ENCODE measurements around the gene MIF4GD.
A peak's percentile ranks its signal among the peaks of the same experiment; 100 is the strongest.
"Not testable (repeated sequence)": the region's sequence is repeated elsewhere in the genome, so short reads cannot be mapped to it uniquely, and the experiment has no call there.

MIF4GD gene

DNA sequence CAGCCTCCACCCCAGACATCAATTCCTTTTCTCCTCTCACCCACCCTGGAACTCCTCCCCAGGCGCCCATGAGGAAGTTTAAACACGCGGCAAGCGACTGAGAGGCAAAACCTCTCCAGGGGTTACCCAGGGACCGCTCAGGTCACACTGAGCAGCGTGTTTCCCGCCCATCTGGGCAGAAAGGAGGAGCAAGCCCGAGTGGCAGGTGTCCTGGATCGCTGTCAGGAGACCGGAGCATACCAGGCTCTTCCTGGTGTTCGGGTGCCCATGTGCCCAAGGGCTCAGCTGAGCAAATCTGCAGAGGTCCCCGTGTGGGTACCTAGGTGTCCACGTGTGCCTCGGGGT, 17.7 kb upstream of the MIF4GD start:
- POLR2A ChIA-PET, result interaction anchor here (0.5 to 3.8 kb wide), 40 partner anchors 8 to 416 kb away, joined by 3 to 82 read pairs (median 5); partner anchors contain the start of genes ARMC7, FDXR, GGA3 and GRB2

DNA sequence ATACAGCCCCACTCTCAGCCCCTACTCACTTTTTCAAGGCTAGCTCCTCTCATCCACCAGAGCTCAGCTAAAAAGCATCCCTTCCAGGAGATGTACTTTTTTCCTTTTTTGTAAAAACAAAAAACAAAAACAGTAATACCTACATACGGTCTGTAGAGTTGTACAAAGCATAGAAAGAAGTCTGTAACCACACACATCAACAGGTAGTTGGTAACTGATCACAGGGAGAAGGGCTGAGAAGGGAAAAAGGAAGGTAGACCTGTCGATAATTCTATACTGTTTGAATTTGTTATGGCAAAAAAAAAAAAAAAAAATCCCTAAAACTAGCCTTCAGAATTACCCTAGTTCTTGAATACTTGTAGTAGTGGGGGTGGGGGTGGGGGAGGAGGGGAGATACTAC, 17.3 kb upstream of the MIF4GD start:
- ChIA-PET POLR2A (interaction anchor here (1.1 to 3.8 kb wide), 19 partner anchors 8 to 237 kb away, joined by 3 to 82 read pairs (median 5); partner anchors contain the start of genes GGA3, GRB2, LLGL2 and MIF4GD), CTCF (interaction anchor here (0.6 to 2.9 kb wide), 3 partner anchors 17 to 139 kb away, joined by 3 to 28 read pairs (median 5); partner anchors contain the start of gene MIF4GD)
- no peak for DNase-seq (ENCODE audit: extremely low spot score)
- TF ChIP-seq ARNT (IDR thresholded peaks at IDR 0.05), result no peak

More for the DNA sequence above, 17.7 kb upstream of the MIF4GD start:
- CTCF ChIA-PET, result interaction anchor here (0.6 to 2.9 kb wide), 13 partner anchors 15 to 1670 kb away, joined by 3 to 28 read pairs (median 4); partner anchors contain the start of gene MIF4GD
- peak; percentile 52 for DNase-seq (ENCODE audit: extremely low spot score)
- TF ChIP-seq LEF1 (IDR thresholded peaks at IDR 0.05; ENCODE audit: borderline replicate concordance) (no peak), ELF4 (IDR thresholded peaks at IDR 0.05) (no peak), NFRKB (IDR thresholded peaks at IDR 0.05) (no peak), ZNF384 (IDR thresholded peaks at IDR 0.05) (no peak), CTBP1 (IDR thresholded peaks at IDR 0.05; ENCODE audit: borderline replicate concordance) (no peak)

DNA sequence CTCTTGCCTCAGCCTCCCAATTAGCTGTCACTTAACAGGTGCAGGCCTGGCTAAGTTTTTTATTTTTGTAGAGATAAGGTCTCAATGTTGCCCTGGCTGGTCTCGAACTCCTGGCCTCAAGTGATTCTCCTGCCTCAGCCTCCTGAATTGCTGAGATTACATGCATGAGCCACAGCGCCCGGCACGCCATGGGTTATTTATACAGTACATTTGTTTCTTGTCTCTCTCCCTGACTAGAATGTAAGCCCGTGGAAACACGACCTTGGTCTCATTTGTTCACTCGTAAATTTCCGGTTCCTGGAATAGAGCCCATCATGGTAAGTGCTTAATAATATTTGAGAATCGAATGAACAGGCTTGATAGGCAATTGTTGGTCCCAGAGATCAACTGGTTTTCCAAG, 16.2 kb upstream of the MIF4GD start:
- ChIA-PET POLR2A (interaction anchor here (1.4 kb wide), 1 partner anchor 16 kb away, joined by 9 read pairs; the partner anchor contains the start of gene MIF4GD), CTCF (no interaction called here)
- no peak for TF ChIP-seq SUZ12 (IDR thresholded peaks at IDR 0.05)
- no peak for TF ChIP-seq CTBP1 (IDR thresholded peaks at IDR 0.05; ENCODE audit: borderline replicate concordance)
- TF ChIP-seq, protein P1, sequence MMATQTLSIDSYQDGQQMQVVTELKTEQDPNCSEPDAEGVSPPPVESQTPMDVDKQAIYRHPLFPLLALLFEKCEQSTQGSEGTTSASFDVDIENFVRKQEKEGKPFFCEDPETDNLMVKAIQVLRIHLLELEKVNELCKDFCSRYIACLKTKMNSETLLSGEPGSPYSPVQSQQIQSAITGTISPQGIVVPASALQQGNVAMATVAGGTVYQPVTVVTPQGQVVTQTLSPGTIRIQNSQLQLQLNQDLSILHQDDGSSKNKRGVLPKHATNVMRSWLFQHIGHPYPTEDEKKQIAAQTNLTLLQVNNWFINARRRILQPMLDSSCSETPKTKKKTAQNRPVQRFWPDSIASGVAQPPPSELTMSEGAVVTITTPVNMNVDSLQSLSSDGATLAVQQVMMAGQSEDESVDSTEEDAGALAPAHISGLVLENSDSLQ (IDR thresholded peaks at IDR 0.05), result no peak
- TF ChIP-seq FOXM1 (IDR thresholded peaks at IDR 0.05; ENCODE audit: borderline replicate concordance), result no peak
- no peak for TF ChIP-seq HDGF (IDR thresholded peaks at IDR 0.05; ENCODE audit: borderline replicate concordance)
- no peak for TF ChIP-seq FOXA1 (IDR thresholded peaks at IDR 0.05)
- TF ChIP-seq NFRKB (IDR thresholded peaks at IDR 0.05), result no peak
- no peak for TF ChIP-seq ARNT (IDR thresholded peaks at IDR 0.05)
- no peak for TF ChIP-seq SP1 (IDR thresholded peaks at IDR 0.05)
- no peak for TF ChIP-seq BHLHE40 (IDR thresholded peaks at IDR 0.05; ENCODE audit: borderline replicate concordance)
- no peak for TF ChIP-seq LEF1 (IDR thresholded peaks at IDR 0.05; ENCODE audit: borderline replicate concordance)
- no peak for TF ChIP-seq FOXK2 (IDR thresholded peaks at IDR 0.05)
- no peak for TF ChIP-seq L3MBTL2 (conservative IDR thresholded peaks at IDR 0.05)
- no peak for TF ChIP-seq ZNF384 (IDR thresholded peaks at IDR 0.05)
- no peak for TF ChIP-seq TARDBP (IDR thresholded peaks at IDR 0.05)
- no peak for TF ChIP-seq ELF4 (IDR thresholded peaks at IDR 0.05)
- DNase-seq (ENCODE audit: extremely low spot score), result no peak

DNA sequence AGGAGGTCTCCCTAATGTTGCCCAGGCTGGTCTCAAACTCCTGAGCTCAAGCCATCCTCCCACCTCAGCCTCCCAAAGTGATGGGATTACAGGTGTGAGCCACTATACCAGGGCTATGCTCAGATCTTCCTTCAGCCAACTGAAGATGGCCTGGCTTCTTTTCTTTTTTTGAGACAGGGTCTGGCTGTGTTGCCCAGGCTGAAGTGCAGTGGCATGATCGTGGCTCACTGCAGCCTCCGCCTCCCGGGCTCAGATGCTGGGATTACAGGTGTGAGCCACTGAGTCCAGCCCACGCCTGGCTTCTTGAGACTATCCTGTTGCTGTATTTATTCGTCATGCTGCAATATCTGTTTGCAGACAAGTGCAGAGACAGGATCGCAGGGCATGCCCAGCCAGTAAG, 14.1 kb upstream of the MIF4GD start:
- POLR2A ChIA-PET, result interaction anchor here (1.2 to 1.4 kb wide), 3 partner anchors 14 to 24 kb away, joined by 3 to 6 read pairs (median 5); partner anchors contain the start of genes GGA3, MIF4GD and MRPS7
- no peak for DNase-seq (ENCODE audit: extremely low spot score)
- CTCF ChIA-PET, result interaction anchor here (0.6 to 1.4 kb wide), 3 partner anchors 14 to 336 kb away, joined by 4 to 5 read pairs (median 5); partner anchors contain the start of gene MIF4GD
- no peak for TF ChIP-seq SUZ12 (IDR thresholded peaks at IDR 0.05)
- TF ChIP-seq LEF1 (IDR thresholded peaks at IDR 0.05; ENCODE audit: borderline replicate concordance), result no peak
- TF ChIP-seq ZNF384 (IDR thresholded peaks at IDR 0.05), result no peak
- no peak for TF ChIP-seq NFRKB (IDR thresholded peaks at IDR 0.05)
- TF ChIP-seq BHLHE40 (IDR thresholded peaks at IDR 0.05; ENCODE audit: borderline replicate concordance), result no peak
- TF ChIP-seq FOXK2 (IDR thresholded peaks at IDR 0.05), result no peak
- no peak for TF ChIP-seq ARNT (IDR thresholded peaks at IDR 0.05)
- TF ChIP-seq L3MBTL2 (conservative IDR thresholded peaks at IDR 0.05), result no peak
- no peak for TF ChIP-seq CTBP1 (IDR thresholded peaks at IDR 0.05; ENCODE audit: borderline replicate concordance)
- no peak for TF ChIP-seq TARDBP (IDR thresholded peaks at IDR 0.05)
- no peak for TF ChIP-seq SP1 (IDR thresholded peaks at IDR 0.05)
- TF ChIP-seq HDGF (IDR thresholded peaks at IDR 0.05; ENCODE audit: borderline replicate concordance), result no peak
- TF ChIP-seq FOXA1 (IDR thresholded peaks at IDR 0.05), result no peak
- TF ChIP-seq, protein P1 (IDR thresholded peaks at IDR 0.05), result no peak
- TF ChIP-seq ELF4 (IDR thresholded peaks at IDR 0.05), result no peak
- TF ChIP-seq FOXM1 (IDR thresholded peaks at IDR 0.05; ENCODE audit: borderline replicate concordance), result no peak

DNA sequence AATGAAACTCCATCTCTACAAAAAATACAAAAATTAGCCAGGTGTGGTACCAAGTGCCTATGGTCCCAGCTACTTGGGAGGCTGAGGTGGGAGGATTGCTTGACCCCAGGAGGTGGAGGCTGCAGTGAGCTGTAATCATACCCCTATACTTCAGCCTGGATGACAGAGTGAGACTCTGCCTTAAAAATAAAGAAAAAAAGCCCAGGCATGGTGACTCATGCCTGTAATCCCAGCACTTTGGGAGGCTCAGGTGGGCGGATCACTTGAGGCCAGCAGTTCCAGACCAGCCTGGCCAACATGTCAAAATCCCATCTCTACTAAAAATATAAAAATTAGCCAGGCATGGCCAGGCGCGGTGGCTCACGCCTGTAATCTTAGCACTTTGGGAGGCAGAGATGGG, 9.2 kb upstream of the MIF4GD start:
- CTCF ChIA-PET, result interaction anchor here (0.6 to 1.4 kb wide), 2 partner anchors 10 to 82 kb away, joined by 3 to 5 read pairs; partner anchors contain the start of gene MIF4GD
- not testable (repeated sequence) for DNase-seq (ENCODE audit: extremely low spot score)
- POLR2A ChIA-PET, result interaction anchor here (1.5 to 4.5 kb wide), 2 partner anchors 9 kb away, joined by 6 to 26 read pairs; partner anchors contain the start of genes MIF4GD and SLC25A19

DNA sequence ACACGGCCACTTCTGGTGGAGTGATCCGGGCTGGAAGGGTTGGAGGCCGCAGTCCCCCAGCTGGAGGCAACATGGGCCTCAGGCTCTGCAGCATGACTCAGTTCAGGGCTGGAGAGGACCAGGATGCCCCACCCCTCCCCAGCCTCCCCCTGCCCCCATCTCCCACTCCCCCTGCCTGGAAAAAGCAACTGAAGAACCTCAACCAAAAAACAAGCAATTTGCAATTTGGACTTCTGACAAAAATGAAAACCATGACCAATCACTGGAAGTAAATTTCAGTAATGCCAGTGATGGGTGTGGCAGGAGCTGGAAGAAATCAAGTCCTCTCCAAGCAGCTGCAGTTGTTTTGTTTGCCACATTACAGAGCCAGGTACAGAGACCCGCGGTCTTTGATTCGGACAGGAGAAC, 6.6 kb upstream of the MIF4GD start:
- ChIA-PET POLR2A (interaction anchor here (1.0 to 2.7 kb wide), 5 partner anchors 9 to 16 kb away, joined by 3 to 22 read pairs (median 6); partner anchors contain the start of genes GGA3, MRPS7 and SLC25A19), CTCF (interaction anchor here (0.6 kb wide), 1 partner anchor 72 kb away, joined by 7 read pairs; no protein-coding TSS in a partner anchor)
- DNase-seq (ENCODE audit: extremely low spot score), result no peak
- TF ChIP-seq NFRKB (IDR thresholded peaks at IDR 0.05), result no peak
- TF ChIP-seq, protein P1 (IDR thresholded peaks at IDR 0.05), result no peak
- no peak for TF ChIP-seq ZNF384 (IDR thresholded peaks at IDR 0.05)
- no peak for TF ChIP-seq CTBP1 (IDR thresholded peaks at IDR 0.05; ENCODE audit: borderline replicate concordance)
- no peak for TF ChIP-seq FOXK2 (IDR thresholded peaks at IDR 0.05)
